Testis (tissue), 2 donors: ENCODE measurements around the gene PLEKHO1.

Experiments
- CTCF ChIP-seq, 3 experiments: fragments of 450-650 bp in 2 of 3; fragments of 200-600 bp in 1 of 3; sonication (generic) in 1 of 3; IDR thresholded peaks; one replicate each; pipeline ENCODE4 v1.5.1; 2016 to 2019; ENCODE audit warnings: antibody characterized with exemption in 3 of 3, mild to moderate bottlenecking in 2 of 3, moderate library complexity in 1 of 3
- POLR2A ChIP-seq: fragments of 450-650 bp; IDR thresholded peaks from one replicate; pipeline ENCODE4 v1.6.1; 2017; ENCODE audit warnings: antibody characterized with exemption, mild to moderate bottlenecking, moderate library complexity

- TF ChIP-seq CTCF (IDR thresholded peaks at IDR 0.05) (no peak), POLR2A (no peak)
Measured at GRCh38 chr1:150118716-150119115, 31.0 kb upstream of the PLEKHO1 start.
